ENCODE data around the gene GCK. TPM values are rescaled to one million over a fixed set of nuclear protein-coding genes. Genes with fewer than 3 reads are reported as not detected.
A peak's percentile ranks its signal among the peaks of the same experiment; 100 is the strongest.

The GCK gene
- total RNA-seq, 4 donors from 2014 or later = 0.52 TPM; not detected in 3

DNA sequence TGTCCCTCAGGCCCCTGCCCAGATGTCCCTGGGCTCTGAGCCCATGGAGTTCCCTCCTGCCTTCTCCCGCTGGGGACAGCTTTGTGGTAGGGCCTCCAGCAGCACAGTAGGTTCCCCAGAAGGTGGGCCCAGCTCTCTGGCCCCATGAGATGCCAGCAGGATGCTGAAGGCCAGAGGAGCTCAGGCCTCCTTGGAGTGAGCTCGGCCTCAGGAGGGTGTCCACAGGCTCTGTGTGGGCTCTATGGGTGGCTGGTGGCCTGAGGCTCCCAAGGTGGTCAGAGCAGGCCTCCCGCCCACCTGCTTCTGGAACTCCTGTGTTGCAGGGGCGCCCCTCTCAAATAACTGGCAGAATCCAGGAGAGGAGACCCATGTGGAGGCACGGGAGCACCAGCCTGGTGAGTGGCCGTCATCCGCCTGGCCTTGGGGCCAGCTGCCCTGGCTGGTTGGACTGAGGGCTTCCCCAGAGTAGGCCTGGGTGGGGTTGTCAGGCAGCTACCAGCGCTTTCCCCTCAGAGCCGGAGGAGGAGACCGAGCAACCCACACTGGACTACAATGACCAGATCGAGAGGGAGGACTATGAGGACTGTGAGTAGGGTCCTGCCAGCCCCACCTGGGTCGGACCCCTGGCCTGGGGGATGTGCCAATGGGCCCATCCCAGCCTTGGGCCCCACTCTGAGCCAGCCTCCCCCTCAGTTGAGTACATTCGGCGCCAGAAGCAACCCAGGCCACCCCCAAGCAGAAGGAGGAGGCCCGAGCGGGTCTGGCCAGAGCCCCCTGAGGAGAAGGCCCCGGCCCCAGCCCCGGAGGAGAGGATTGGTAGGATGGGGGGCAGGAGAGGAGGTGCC lies 81.9 kb downstream of the GCK start:
- H3K36me3 ChIP-seq = peaks cover 42% of the 10 kb centered on the region
- peaks cover 44% of the 10 kb centered on the region for H3K4me1 ChIP-seq
- WGBS = 65% methylated on average over 7 of the region's 18 CpGs
- H3K9me3 ChIP-seq = no peaks in the 10 kb centered on the region
- H3K27ac ChIP-seq = peak overlapping the region; percentile 31
- H3K27me3 ChIP-seq = peaks cover 6% of the 10 kb centered on the region
- peak overlapping the region; percentile 51 for H3K4me3 ChIP-seq
- DNase-seq (ENCODE audit: low spot score in 2 of 2) = no peak
- TF ChIP-seq EP300 (IDR thresholded peaks at IDR 0.05) (no peak), POLR2A (IDR thresholded peaks at IDR 0.05) (no peak), POLR2AphosphoS5 (IDR thresholded peaks at IDR 0.05) (no peak)
- TF ChIP-seq, protein P1, sequence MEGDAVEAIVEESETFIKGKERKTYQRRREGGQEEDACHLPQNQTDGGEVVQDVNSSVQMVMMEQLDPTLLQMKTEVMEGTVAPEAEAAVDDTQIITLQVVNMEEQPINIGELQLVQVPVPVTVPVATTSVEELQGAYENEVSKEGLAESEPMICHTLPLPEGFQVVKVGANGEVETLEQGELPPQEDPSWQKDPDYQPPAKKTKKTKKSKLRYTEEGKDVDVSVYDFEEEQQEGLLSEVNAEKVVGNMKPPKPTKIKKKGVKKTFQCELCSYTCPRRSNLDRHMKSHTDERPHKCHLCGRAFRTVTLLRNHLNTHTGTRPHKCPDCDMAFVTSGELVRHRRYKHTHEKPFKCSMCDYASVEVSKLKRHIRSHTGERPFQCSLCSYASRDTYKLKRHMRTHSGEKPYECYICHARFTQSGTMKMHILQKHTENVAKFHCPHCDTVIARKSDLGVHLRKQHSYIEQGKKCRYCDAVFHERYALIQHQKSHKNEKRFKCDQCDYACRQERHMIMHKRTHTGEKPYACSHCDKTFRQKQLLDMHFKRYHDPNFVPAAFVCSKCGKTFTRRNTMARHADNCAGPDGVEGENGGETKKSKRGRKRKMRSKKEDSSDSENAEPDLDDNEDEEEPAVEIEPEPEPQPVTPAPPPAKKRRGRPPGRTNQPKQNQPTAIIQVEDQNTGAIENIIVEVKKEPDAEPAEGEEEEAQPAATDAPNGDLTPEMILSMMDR (IDR thresholded peaks at IDR 0.05) = no peak

DNA sequence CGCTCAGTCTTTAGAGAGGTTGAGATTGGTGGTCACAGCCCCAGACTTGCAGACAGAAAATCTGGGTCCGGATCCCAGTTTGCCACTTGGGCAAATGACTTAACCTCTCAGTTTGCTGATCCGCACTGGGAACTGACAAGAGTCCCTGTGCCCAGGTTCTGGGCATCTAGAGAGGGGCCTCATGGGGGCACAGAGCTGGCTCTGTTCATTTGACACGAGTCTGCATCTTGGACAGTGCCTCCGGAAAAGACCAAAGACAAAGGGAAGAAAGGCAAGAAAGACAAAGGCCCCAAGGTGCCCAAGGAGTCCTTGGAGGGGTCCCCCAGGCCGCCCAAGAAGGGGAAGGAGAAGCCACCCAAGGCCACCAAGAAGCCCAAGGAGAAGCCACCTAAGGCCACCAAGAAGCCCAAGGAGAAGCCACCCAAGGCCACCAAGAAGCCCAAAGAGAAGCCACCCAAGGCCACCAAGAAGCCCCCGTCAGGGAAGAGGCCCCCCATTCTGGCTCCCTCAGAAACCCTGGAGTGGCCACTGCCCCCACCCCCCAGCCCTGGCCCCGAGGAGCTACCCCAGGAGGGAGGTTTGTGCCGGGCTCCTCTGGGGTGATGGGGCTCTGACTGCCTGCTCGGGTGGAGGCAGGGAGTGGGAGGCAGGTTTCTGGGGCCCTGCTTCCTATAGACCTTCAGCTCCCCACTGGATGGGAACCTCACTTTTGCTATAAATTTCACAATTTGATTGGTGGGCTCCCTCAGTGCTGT lies 82.8 kb downstream of the GCK start:
- TF ChIP-seq POLR2A (IDR thresholded peaks at IDR 0.05) = no peak
- no peak for TF ChIP-seq POLR2AphosphoS5 (IDR thresholded peaks at IDR 0.05)
- TF ChIP-seq, protein P1 (IDR thresholded peaks at IDR 0.05) = no peak
- no peak for TF ChIP-seq EP300 (IDR thresholded peaks at IDR 0.05)
- DNase-seq (ENCODE audit: low spot score in 2 of 2) = no peak
- Histone ChIP-seq H3K27me3 (peaks cover 6% of the 10 kb centered on the region), H3K9me3 (no peaks in the 10 kb centered on the region), H3K4me3 (peak overlapping the region; percentile 51), H3K36me3 (peaks cover 34% of the 10 kb centered on the region), H3K27ac (peak overlapping the region; percentile 31), H3K4me1 (peaks cover 48% of the 10 kb centered on the region)
- 76% methylated on average over 9 of the region's 10 CpGs for WGBS

DNA sequence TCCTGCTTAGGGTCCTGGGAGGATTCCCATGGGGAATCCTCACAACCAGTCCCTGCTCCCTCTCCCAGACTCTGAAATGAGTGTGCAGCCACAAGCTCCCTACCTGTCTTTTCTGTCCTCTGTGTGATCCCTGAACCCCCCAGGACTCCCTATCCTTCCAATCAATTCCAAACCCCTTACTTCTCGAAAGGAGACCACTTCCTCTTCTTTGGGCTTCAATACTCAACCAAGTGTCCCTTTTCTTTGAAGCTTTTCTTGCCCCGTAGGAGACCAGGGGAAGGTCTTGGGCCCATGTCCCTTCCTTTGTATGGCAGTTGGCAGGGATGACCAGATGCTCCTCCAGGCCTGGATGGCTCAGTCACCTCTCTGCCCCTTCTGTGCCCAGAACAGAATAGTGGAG lies 83.4 kb downstream of the GCK start:
- peak overlapping the region; percentile 51 for H3K4me3 ChIP-seq
- DNase-seq (ENCODE audit: low spot score in 2 of 2) = no peak
- peaks cover 54% of the 10 kb centered on the region for H3K4me1 ChIP-seq
- H3K9me3 ChIP-seq = no peaks in the 10 kb centered on the region
- no peak for TF ChIP-seq EP300 (IDR thresholded peaks at IDR 0.05)
- TF ChIP-seq, protein P1 (IDR thresholded peaks at IDR 0.05) = no peak
- no peak for TF ChIP-seq POLR2AphosphoS5 (IDR thresholded peaks at IDR 0.05)
- TF ChIP-seq POLR2A (IDR thresholded peaks at IDR 0.05) = no peak
- H3K27me3 ChIP-seq = peaks cover 6% of the 10 kb centered on the region
- peaks cover 27% of the 10 kb centered on the region for H3K36me3 ChIP-seq
- peak overlapping the region; percentile 92 for H3K27ac ChIP-seq
- WGBS = 54% methylated on average over 2 of the region's 2 CpGs

DNA sequence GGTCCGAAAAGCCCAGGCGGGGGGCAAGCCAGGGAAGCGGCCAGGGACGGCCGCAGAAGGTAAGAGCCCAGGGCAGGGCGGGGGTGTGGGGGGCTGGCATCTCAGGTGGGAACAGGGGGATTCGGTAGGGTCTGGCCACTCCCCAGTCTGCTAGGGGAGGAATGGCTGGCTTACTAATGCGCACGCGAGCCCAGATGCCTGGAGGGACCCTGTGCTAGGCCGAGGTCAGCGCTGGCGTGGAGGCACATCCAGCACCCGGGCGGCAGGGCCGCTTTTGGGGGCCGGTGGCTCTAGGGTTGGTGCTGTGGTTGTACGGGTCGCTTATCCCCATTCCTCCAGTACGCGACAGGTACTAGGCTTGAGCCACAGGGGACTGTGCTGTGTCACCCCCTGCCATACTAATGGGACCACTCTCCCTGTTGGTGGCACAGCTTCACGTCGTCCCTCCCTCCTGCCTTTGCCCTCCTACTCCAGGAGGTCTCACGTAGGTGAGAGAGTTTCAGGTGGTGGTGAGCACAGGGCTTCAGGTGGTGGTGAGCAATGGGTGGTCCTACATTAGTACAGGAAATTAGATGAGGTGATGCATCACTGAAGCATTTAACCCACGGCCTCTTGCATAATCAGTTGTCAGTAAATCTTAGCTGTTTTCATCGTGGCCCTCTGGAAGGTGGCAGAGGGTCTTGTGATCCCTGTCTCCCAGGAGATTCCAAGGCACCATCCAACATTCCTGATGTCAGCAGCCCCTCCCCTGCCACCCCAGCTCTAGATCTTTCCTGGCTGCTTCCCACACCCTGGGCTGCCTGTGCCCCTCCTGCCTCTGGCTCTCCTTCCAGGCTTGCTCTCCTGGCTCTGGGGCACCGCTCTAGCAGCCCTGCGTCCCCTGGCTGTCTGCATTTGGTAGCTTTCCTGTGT lies 84.1 kb downstream of the GCK start:
- peaks cover 6% of the 10 kb centered on the region for H3K27me3 ChIP-seq
- peak overlapping the region; percentile 51 for H3K4me3 ChIP-seq
- no peak for TF ChIP-seq POLR2A (IDR thresholded peaks at IDR 0.05)
- peak in 2 of 3 donors; percentile 9 to 44 for TF ChIP-seq POLR2AphosphoS5 (IDR thresholded peaks at IDR 0.05)
- H3K36me3 ChIP-seq = peaks cover 21% of the 10 kb centered on the region
- no peaks in the 10 kb centered on the region for H3K9me3 ChIP-seq
- peak overlapping the region; percentile 92 for H3K27ac ChIP-seq
- DNase-seq (ENCODE audit: low spot score in 2 of 2) = no peak
- peaks cover 54% of the 10 kb centered on the region for H3K4me1 ChIP-seq
- WGBS = 22% methylated on average over 18 of the region's 28 CpGs
